ENCODE data around the gene FAM171A1. TPM values are rescaled to one million over a fixed set of nuclear protein-coding genes. Genes with fewer than 3 reads are reported as not detected.
"Not testable (repeated sequence)": the region's sequence is repeated elsewhere in the genome, so short reads cannot be mapped to it uniquely, and the experiment has no call there.

Gene FAM171A1
- total RNA-seq, 2 donors from 2014 or later, result 2.7 to 8.0 TPM

GRCh38 chr10:15391491-15391890, 20.4 kb upstream of the FAM171A1 start:
- H3K4me3 Mint-ChIP-seq, result no peak overlapping the region
- no peak for ATAC-seq
- H3K27ac Mint-ChIP-seq, result no peak overlapping the region
- DNase-seq, result no peak
- H3K4me1 Mint-ChIP-seq, result no peaks in the 10 kb centered on the region
- no peaks in the 10 kb centered on the region for H3K9me3 ChIP-seq (ENCODE audit: control insufficient read depth, low read length, poor library complexity, severe bottlenecking)
- peaks cover 35% of the 10 kb centered on the region for H3K27me3 Mint-ChIP-seq
- H3K36me3 Mint-ChIP-seq (ENCODE audit: low read depth), result no peaks in the 10 kb centered on the region

GRCh38 chr10:15388172-15388571, 17.1 kb upstream of the FAM171A1 start:
- DNase-seq, result not testable (repeated sequence)

GRCh38 chr10:15387021-15387420, 15.9 kb upstream of the FAM171A1 start:
- ATAC-seq, result no peak
- peaks cover 65% of the 10 kb centered on the region for H3K27me3 Mint-ChIP-seq

More at GRCh38 chr10:15388172-15388571, 17.1 kb upstream of the FAM171A1 start:
- peaks cover 55% of the 10 kb centered on the region for H3K27me3 Mint-ChIP-seq
- not testable (repeated sequence) for H3K36me3 Mint-ChIP-seq (ENCODE audit: low read depth); H3K27ac Mint-ChIP-seq; H3K4me3 Mint-ChIP-seq; H3K4me1 Mint-ChIP-seq; H3K9me3 ChIP-seq (ENCODE audit: control insufficient read depth, low read length, poor library complexity, severe bottlenecking); ATAC-seq

GRCh38 chr10:15385552-15386455, 14.7 kb upstream of the FAM171A1 start:
- no peaks in the 10 kb centered on the region for H3K9me3 ChIP-seq (ENCODE audit: control insufficient read depth, low read length, poor library complexity, severe bottlenecking)
- Mint-ChIP-seq H3K4me3 (no peak overlapping the region), H3K27me3 (peaks cover 67% of the 10 kb centered on the region), H3K4me1 (peaks cover 5% of the 10 kb centered on the region), H3K27ac (no peak overlapping the region), H3K36me3 (ENCODE audit: low read depth) (peaks cover 5% of the 10 kb centered on the region)
- DNase-seq, result no peak
- no peak for ATAC-seq

More at GRCh38 chr10:15387021-15387420, 15.9 kb upstream of the FAM171A1 start:
- H3K4me3 Mint-ChIP-seq, result no peak overlapping the region
- H3K4me1 Mint-ChIP-seq, result peaks cover 3% of the 10 kb centered on the region
- H3K27ac Mint-ChIP-seq, result no peak overlapping the region
- DNase-seq, result no peak
- H3K9me3 ChIP-seq (ENCODE audit: control insufficient read depth, low read length, poor library complexity, severe bottlenecking), result no peaks in the 10 kb centered on the region
- H3K36me3 Mint-ChIP-seq (ENCODE audit: low read depth), result peaks cover 5% of the 10 kb centered on the region

GRCh38 chr10:15381420-15381819, 10.3 kb upstream of the FAM171A1 start:
- H3K27me3 Mint-ChIP-seq, result peaks cover 60% of the 10 kb centered on the region
- DNase-seq, result no peak
- no peak overlapping the region for H3K27ac Mint-ChIP-seq
- peaks cover 5% of the 10 kb centered on the region for H3K36me3 Mint-ChIP-seq (ENCODE audit: low read depth)
- ATAC-seq, result no peak
- peaks cover 5% of the 10 kb centered on the region for H3K4me1 Mint-ChIP-seq
- no peak overlapping the region for H3K4me3 Mint-ChIP-seq
- no peaks in the 10 kb centered on the region for H3K9me3 ChIP-seq (ENCODE audit: control insufficient read depth, low read length, poor library complexity, severe bottlenecking)

- DNase-seq, result no peak
- no peaks in the 10 kb centered on the region for H3K9me3 ChIP-seq (ENCODE audit: control insufficient read depth, low read length, poor library complexity, severe bottlenecking)
- H3K27ac Mint-ChIP-seq, result no peak overlapping the region
- peaks cover 37% of the 10 kb centered on the region for H3K27me3 Mint-ChIP-seq
- H3K4me1 Mint-ChIP-seq, result peaks cover 2% of the 10 kb centered on the region
- no peaks in the 10 kb centered on the region for H3K36me3 Mint-ChIP-seq (ENCODE audit: low read depth)
- H3K4me3 Mint-ChIP-seq, result no peak overlapping the region
- ATAC-seq, result no peak
These were observed 8.0 kb upstream of the FAM171A1 start for GRCh38 chr10:15379078-15379477.

- no peak for ATAC-seq
- peaks cover 32% of the 10 kb centered on the region for H3K27me3 Mint-ChIP-seq
- no peak overlapping the region for H3K27ac Mint-ChIP-seq
These were observed 7.5 kb upstream of the FAM171A1 start for GRCh38 chr10:15378569-15378968.

GRCh38 chr10:15374566-15374965, 3.5 kb upstream of the FAM171A1 start:
- ATAC-seq, result no peak
- H3K4me3 Mint-ChIP-seq, result no peak overlapping the region
- H3K9me3 ChIP-seq (ENCODE audit: control insufficient read depth, low read length, poor library complexity, severe bottlenecking), result no peaks in the 10 kb centered on the region
- no peak for DNase-seq
- no peak overlapping the region for H3K27ac Mint-ChIP-seq
- H3K27me3 Mint-ChIP-seq, result peaks cover 11% of the 10 kb centered on the region
- H3K4me1 Mint-ChIP-seq, result peaks cover 9% of the 10 kb centered on the region
- H3K36me3 Mint-ChIP-seq (ENCODE audit: low read depth), result no peaks in the 10 kb centered on the region

More at GRCh38 chr10:15378569-15378968, 7.5 kb upstream of the FAM171A1 start:
- peaks cover 2% of the 10 kb centered on the region for H3K4me1 Mint-ChIP-seq
- DNase-seq, result no peak
- no peaks in the 10 kb centered on the region for H3K36me3 Mint-ChIP-seq (ENCODE audit: low read depth)
- H3K4me3 Mint-ChIP-seq, result no peak overlapping the region
- H3K9me3 ChIP-seq (ENCODE audit: control insufficient read depth, low read length, poor library complexity, severe bottlenecking), result no peaks in the 10 kb centered on the region

- no peak overlapping the region for H3K4me3 Mint-ChIP-seq
- H3K27me3 Mint-ChIP-seq, result peaks cover 10% of the 10 kb centered on the region
- DNase-seq, result no peak
- ATAC-seq, result no peak
- H3K36me3 Mint-ChIP-seq (ENCODE audit: low read depth), result no peaks in the 10 kb centered on the region
- H3K9me3 ChIP-seq (ENCODE audit: control insufficient read depth, low read length, poor library complexity, severe bottlenecking), result no peaks in the 10 kb centered on the region
- no peak overlapping the region for H3K27ac Mint-ChIP-seq
- H3K4me1 Mint-ChIP-seq, result peaks cover 12% of the 10 kb centered on the region
These were observed 3.1 kb upstream of the FAM171A1 start for GRCh38 chr10:15374156-15374555.

GRCh38 chr10:15373199-15373598, 2.1 kb upstream of the FAM171A1 start:
- no peak for DNase-seq
- no peak for ATAC-seq
- Mint-ChIP-seq H3K4me3 (no peak overlapping the region), H3K27ac (no peak overlapping the region), H3K27me3 (peaks cover 6% of the 10 kb centered on the region), H3K4me1 (peaks cover 20% of the 10 kb centered on the region), H3K36me3 (ENCODE audit: low read depth) (no peaks in the 10 kb centered on the region)
- no peaks in the 10 kb centered on the region for H3K9me3 ChIP-seq (ENCODE audit: control insufficient read depth, low read length, poor library complexity, severe bottlenecking)

- peaks cover 6% of the 10 kb centered on the region for H3K27me3 Mint-ChIP-seq
These were observed 755 bp downstream of the FAM171A1 start for GRCh38 chr10:15370212-15370855.

GRCh38 chr10:15369256-15370211, 1.6 kb downstream of the FAM171A1 start:
- Mint-ChIP-seq H3K27me3 (peaks cover 6% of the 10 kb centered on the region), H3K27ac (peak overlapping the region; percentile 79), H3K36me3 (ENCODE audit: low read depth) (peaks cover 2% of the 10 kb centered on the region), H3K4me3 (peak overlapping the region; percentile 78), H3K4me1 (peaks cover 22% of the 10 kb centered on the region)
- ATAC-seq (no peak), DNase-seq (no peak)
- no peaks in the 10 kb centered on the region for H3K9me3 ChIP-seq (ENCODE audit: control insufficient read depth, low read length, poor library complexity, severe bottlenecking)

More at GRCh38 chr10:15370212-15370855, 755 bp downstream of the FAM171A1 start:
- H3K9me3 ChIP-seq (ENCODE audit: control insufficient read depth, low read length, poor library complexity, severe bottlenecking), result no peaks in the 10 kb centered on the region
- DNase-seq (peak; percentile 11 to 30 (median 27)), ATAC-seq (peak; percentile 39)
- peaks cover 22% of the 10 kb centered on the region for H3K4me1 Mint-ChIP-seq
- H3K27ac Mint-ChIP-seq, result peak overlapping the region; percentile 79
- peak overlapping the region; percentile 78 for H3K4me3 Mint-ChIP-seq
- no peaks in the 10 kb centered on the region for H3K36me3 Mint-ChIP-seq (ENCODE audit: low read depth)

Measured in T-helper 17 cell (primary cell).